ENCODE results near the gene FOSL2.

Gene FOSL2

GRCh38 chr2:28446531-28446930, 53.9 kb downstream of the FOSL2 start:
- H3K79me2 ChIP-seq (ENCODE audit: insufficient read depth, low read length) = no peaks in the 10 kb centered on the region
- no peak overlapping the region for H3K9ac ChIP-seq (ENCODE audit: low read depth, low read length, poor library complexity, severe bottlenecking)
- no peaks in the 10 kb centered on the region for H3K36me3 ChIP-seq (ENCODE audit: insufficient read depth, low read length)
- no peaks in the 10 kb centered on the region for H4K20me1 ChIP-seq (ENCODE audit: insufficient read depth, low read length, poor library complexity, severe bottlenecking)
- H2AFZ ChIP-seq (ENCODE audit: low read length) = no peak overlapping the region
- no peaks in the 10 kb centered on the region for H3K27me3 ChIP-seq (ENCODE audit: insufficient read depth, low read length, poor library complexity, severe bottlenecking)
- H3K9me2 ChIP-seq (replicated peaks; ENCODE audit: low read depth, low read length) = no peaks in the 10 kb centered on the region
- no peak overlapping the region for H3K4me2 ChIP-seq (ENCODE audit: low read depth, low read length, poor library complexity, severe bottlenecking)
- peaks cover 6% of the 10 kb centered on the region for H3K4me1 ChIP-seq (ENCODE audit: insufficient read depth, low read length, poor library complexity, severe bottlenecking)
- no peaks in the 10 kb centered on the region for H3F3A ChIP-seq (ENCODE audit: low read depth)
- TF ChIP-seq EZH2phosphoT487 (IDR thresholded peaks at IDR 0.05; ENCODE audit: borderline replicate concordance) = no peak
- no peak overlapping the region for H3K4me3 ChIP-seq (ENCODE audit: low read length, poor library complexity, severe bottlenecking)
- H3K9me3 ChIP-seq (ENCODE audit: insufficient read depth, low read depth, low read length) = no peaks in the 10 kb centered on the region

- Histone ChIP-seq H2AFZ (ENCODE audit: low read length) (no peak overlapping the region), H3K9me2 (replicated peaks; ENCODE audit: low read depth, low read length) (no peaks in the 10 kb centered on the region), H3K79me2 (ENCODE audit: insufficient read depth, low read length) (no peaks in the 10 kb centered on the region), H3K36me3 (ENCODE audit: insufficient read depth, low read length) (no peaks in the 10 kb centered on the region), H4K20me1 (ENCODE audit: insufficient read depth, low read length, poor library complexity, severe bottlenecking) (no peaks in the 10 kb centered on the region), H3K4me3 (ENCODE audit: low read length, poor library complexity, severe bottlenecking) (no peak overlapping the region), H3K9me3 (ENCODE audit: insufficient read depth, low read depth, low read length) (no peaks in the 10 kb centered on the region), H3K4me1 (ENCODE audit: insufficient read depth, low read length, poor library complexity, severe bottlenecking) (peaks cover 6% of the 10 kb centered on the region), H3K4me2 (ENCODE audit: low read depth, low read length, poor library complexity, severe bottlenecking) (no peak overlapping the region), H3K27me3 (ENCODE audit: insufficient read depth, low read length, poor library complexity, severe bottlenecking) (no peaks in the 10 kb centered on the region), H3F3A (ENCODE audit: low read depth) (no peaks in the 10 kb centered on the region), H3K9ac (ENCODE audit: low read depth, low read length, poor library complexity, severe bottlenecking) (no peak overlapping the region)
- TF ChIP-seq EZH2phosphoT487 (IDR thresholded peaks at IDR 0.05; ENCODE audit: borderline replicate concordance) = no peak
- TF ChIP-seq, protein P1, sequence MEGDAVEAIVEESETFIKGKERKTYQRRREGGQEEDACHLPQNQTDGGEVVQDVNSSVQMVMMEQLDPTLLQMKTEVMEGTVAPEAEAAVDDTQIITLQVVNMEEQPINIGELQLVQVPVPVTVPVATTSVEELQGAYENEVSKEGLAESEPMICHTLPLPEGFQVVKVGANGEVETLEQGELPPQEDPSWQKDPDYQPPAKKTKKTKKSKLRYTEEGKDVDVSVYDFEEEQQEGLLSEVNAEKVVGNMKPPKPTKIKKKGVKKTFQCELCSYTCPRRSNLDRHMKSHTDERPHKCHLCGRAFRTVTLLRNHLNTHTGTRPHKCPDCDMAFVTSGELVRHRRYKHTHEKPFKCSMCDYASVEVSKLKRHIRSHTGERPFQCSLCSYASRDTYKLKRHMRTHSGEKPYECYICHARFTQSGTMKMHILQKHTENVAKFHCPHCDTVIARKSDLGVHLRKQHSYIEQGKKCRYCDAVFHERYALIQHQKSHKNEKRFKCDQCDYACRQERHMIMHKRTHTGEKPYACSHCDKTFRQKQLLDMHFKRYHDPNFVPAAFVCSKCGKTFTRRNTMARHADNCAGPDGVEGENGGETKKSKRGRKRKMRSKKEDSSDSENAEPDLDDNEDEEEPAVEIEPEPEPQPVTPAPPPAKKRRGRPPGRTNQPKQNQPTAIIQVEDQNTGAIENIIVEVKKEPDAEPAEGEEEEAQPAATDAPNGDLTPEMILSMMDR (conservative IDR thresholded peaks at IDR 0.05; ENCODE audit: low read length) = no peak
Observed at GRCh38 chr2:28447086-28447485, 54.4 kb downstream of the FOSL2 start.

DNA sequence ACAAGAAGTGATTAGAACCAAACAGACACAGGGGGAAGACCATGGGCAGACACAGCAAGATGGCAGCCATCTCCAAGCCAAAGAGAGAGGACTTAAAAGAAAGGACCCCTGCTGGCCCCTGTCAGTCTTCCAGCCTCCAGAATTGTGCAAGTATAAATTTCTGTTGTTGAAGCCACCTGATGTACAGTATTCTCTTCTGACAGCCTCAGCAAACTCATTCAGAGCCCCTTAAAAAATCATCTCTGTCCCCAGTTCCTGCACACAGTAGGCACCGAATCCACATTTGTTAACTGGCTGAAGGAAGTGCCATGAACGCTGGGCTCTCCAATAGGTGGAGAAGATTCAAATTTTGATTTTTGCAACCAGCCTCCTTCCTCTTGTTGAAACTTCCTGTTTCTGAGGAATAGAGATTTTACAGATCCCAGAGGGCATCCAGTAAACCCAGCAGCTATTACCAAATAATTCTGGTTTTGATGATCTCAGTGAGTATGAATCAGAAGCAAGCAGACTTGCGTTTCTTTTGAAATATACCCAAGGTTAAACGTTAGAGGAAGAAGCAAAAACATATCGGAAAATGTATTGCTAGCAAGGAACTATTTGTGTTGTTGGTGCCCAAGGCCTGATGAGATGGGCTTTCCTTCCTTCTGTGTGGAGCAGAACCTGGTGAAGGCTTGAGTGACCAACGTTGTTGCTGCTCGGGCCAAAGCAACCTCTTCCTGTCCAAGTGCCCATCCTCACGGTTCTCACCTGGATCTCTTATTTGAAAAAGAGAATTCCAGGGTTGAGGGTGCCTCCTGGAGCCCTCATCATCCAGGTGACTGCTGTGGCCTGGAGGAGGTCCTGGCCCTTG, 55.5 kb downstream of the FOSL2 start:
- TF ChIP-seq, protein P1 (conservative IDR thresholded peaks at IDR 0.05; ENCODE audit: low read length) = peak; percentile 32
- no peak for TF ChIP-seq EZH2phosphoT487 (IDR thresholded peaks at IDR 0.05; ENCODE audit: borderline replicate concordance)
- Histone ChIP-seq H3K36me3 (ENCODE audit: insufficient read depth, low read length) (no peaks in the 10 kb centered on the region), H2AFZ (ENCODE audit: low read length) (peak overlapping the region; percentile 65), H3K4me3 (ENCODE audit: low read length, poor library complexity, severe bottlenecking) (no peak overlapping the region), H3K27me3 (ENCODE audit: insufficient read depth, low read length, poor library complexity, severe bottlenecking) (no peaks in the 10 kb centered on the region), H3K4me2 (ENCODE audit: low read depth, low read length, poor library complexity, severe bottlenecking) (no peak overlapping the region), H3K4me1 (ENCODE audit: insufficient read depth, low read length, poor library complexity, severe bottlenecking) (peaks cover 6% of the 10 kb centered on the region), H3K9me2 (replicated peaks; ENCODE audit: low read depth, low read length) (no peaks in the 10 kb centered on the region), H3K79me2 (ENCODE audit: insufficient read depth, low read length) (no peaks in the 10 kb centered on the region), H4K20me1 (ENCODE audit: insufficient read depth, low read length, poor library complexity, severe bottlenecking) (no peaks in the 10 kb centered on the region), H3K9me3 (ENCODE audit: insufficient read depth, low read depth, low read length) (no peaks in the 10 kb centered on the region), H3K9ac (ENCODE audit: low read depth, low read length, poor library complexity, severe bottlenecking) (no peak overlapping the region), H3F3A (ENCODE audit: low read depth) (no peaks in the 10 kb centered on the region)

DNA sequence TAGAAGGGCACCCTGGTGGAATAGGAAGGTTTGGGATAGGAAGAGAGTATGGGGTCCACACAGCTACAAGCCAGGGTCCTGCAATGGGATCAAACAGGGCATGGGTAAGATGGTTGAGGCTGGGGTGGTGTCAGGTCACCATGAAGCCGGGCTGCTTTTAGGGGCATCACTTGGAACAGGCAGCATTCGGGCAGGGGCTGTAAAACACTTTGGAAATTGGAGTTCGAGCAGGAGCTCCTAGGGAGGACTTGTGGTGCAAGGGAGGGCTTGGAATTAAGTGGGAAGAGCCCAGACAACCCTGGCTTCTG, 56.1 kb downstream of the FOSL2 start:
- Histone ChIP-seq H3F3A (ENCODE audit: low read depth) (no peaks in the 10 kb centered on the region), H3K36me3 (ENCODE audit: insufficient read depth, low read length) (no peaks in the 10 kb centered on the region), H3K9me3 (ENCODE audit: insufficient read depth, low read depth, low read length) (no peaks in the 10 kb centered on the region), H4K20me1 (ENCODE audit: insufficient read depth, low read length, poor library complexity, severe bottlenecking) (no peaks in the 10 kb centered on the region), H3K79me2 (ENCODE audit: insufficient read depth, low read length) (no peaks in the 10 kb centered on the region), H3K4me1 (ENCODE audit: insufficient read depth, low read length, poor library complexity, severe bottlenecking) (peaks cover 6% of the 10 kb centered on the region), H2AFZ (ENCODE audit: low read length) (no peak overlapping the region), H3K9me2 (replicated peaks; ENCODE audit: low read depth, low read length) (no peaks in the 10 kb centered on the region), H3K4me3 (ENCODE audit: low read length, poor library complexity, severe bottlenecking) (no peak overlapping the region), H3K9ac (ENCODE audit: low read depth, low read length, poor library complexity, severe bottlenecking) (no peak overlapping the region), H3K4me2 (ENCODE audit: low read depth, low read length, poor library complexity, severe bottlenecking) (no peak overlapping the region), H3K27me3 (ENCODE audit: insufficient read depth, low read length, poor library complexity, severe bottlenecking) (no peaks in the 10 kb centered on the region)
- TF ChIP-seq, protein P1 (conservative IDR thresholded peaks at IDR 0.05; ENCODE audit: low read length) = no peak
- no peak for TF ChIP-seq EZH2phosphoT487 (IDR thresholded peaks at IDR 0.05; ENCODE audit: borderline replicate concordance)

All from Loucy (cell line).